Left cardiac atrium (tissue), 2 donors: ENCODE measurements around the gene LRRFIP2. TPM values are rescaled to one million over a fixed set of nuclear protein-coding genes. Genes with fewer than 3 reads are reported as not detected.

ENCODE experiments used
- total RNA-seq, 2 donors: library from RNA; stranded (reverse); fragmentation: NEBNext Ultra II Directional; extraction: Animal tissue kit (Norgen Biotek cat#: 25700); gene quantifications; one replicate each; pipeline ENCODE4 v1.2.1, GENCODE V29; 2021
- donor health status: DM: no; HTN: yes; CAD: no; lungs with severe emphysema.
- donor health status: DM: yes; HTN: yes; CAD: no.

LRRFIP2 gene
- total RNA-seq, 2 donors from 2014 or later: 107 to 116 TPM

Other genes starting within 250 kb of the LRRFIP2 start
- gene TRANK1, start 229.5 kb downstream of the LRRFIP2 start, total RNA-seq: 10 to 100 TPM in 1 of 2 donors, 1 to 10 TPM in 1; 7.6 to 12.1 TPM
- 10 to 100 TPM; 15.3 to 17.1 TPM for gene EPM2AIP1, start 181.5 kb downstream of the LRRFIP2 start, total RNA-seq
- 10 to 100 TPM; 31.6 to 31.9 TPM for gene MLH1, start 181.1 kb downstream of the LRRFIP2 start, total RNA-seq
- 100 to 1,000 TPM; 146 to 170 TPM for gene GOLGA4, start 68.7 kb upstream of the LRRFIP2 start, total RNA-seq